Karpas-422 (cell line): ENCODE results near the gene PCDHGA3. TPM values are rescaled to one million over a fixed set of nuclear protein-coding genes. Genes with fewer than 3 reads are reported as not detected.
A peak's percentile ranks its signal among the peaks of the same experiment; 100 is the strongest.
"Not testable (repeated sequence)": the region's sequence is repeated elsewhere in the genome, so short reads cannot be mapped to it uniquely, and the experiment has no call there.

Experiments
- DNase-seq: peaks from one replicate; pipeline ENCODE4 v3.0.0-alpha.2; 2015
- H2AFZ ChIP-seq: fragments of 200-600 bp; sonication (generic); 2 replicates; pipeline ENCODE4 v1.6.1; 2014; ENCODE audit warnings: antibody characterized with exemption, low read length, mixed read lengths
- H3K27ac ChIP-seq: fragments of 200-600 bp; sonication (generic); 2 replicates; pipeline ENCODE4 v1.5.1; 2014; ENCODE audit warnings: mild to moderate bottlenecking, low read length, moderate library complexity
- H3K27me3 ChIP-seq: fragments of 200-600 bp; sonication (generic); 2 replicates; pipeline ENCODE4 v1.6.1; 2014; ENCODE audit warnings: low read length, mixed read lengths
- H3K36me3 ChIP-seq: fragments of 200-600 bp; sonication (generic); 2 replicates; pipeline ENCODE4 v1.6.1; 2014; ENCODE audit warnings: low read length, mixed read lengths; ENCODE audit not compliant: insufficient read depth
- H3K4me1 ChIP-seq: fragments of 200-600 bp; sonication (generic); 2 replicates; pipeline ENCODE4 v1.6.1; 2014; ENCODE audit warnings: mild to moderate bottlenecking, low read length, mixed read lengths
- H3K4me2 ChIP-seq: fragments of 200-600 bp; sonication (generic); 2 replicates; pipeline ENCODE4 v1.6.1; 2014; ENCODE audit warnings: low read length, low read depth, mild to moderate bottlenecking; ENCODE audit not compliant: poor library complexity, severe bottlenecking
- H3K4me3 ChIP-seq: fragments of 200-600 bp; sonication (generic); 2 replicates; pipeline ENCODE4 v1.5.1; 2014; ENCODE audit warnings: mild to moderate bottlenecking, antibody characterized with exemption, low read length, mixed read lengths
- H3K79me2 ChIP-seq: fragments of 200-600 bp; sonication (generic); 2 replicates; pipeline ENCODE4 v1.6.1; 2014; ENCODE audit warnings: mild to moderate bottlenecking, low read length, mixed read lengths
- H3K9ac ChIP-seq: fragments of 200-600 bp; sonication (generic); 2 replicates; pipeline ENCODE4 v1.6.0; 2014; ENCODE audit warnings: low read length
- H3K9me2 ChIP-seq: fragments of 200-600 bp; sonication (generic), shearing (Covaris generic); replicated peaks from 2 replicates; pipeline ENCODE4 v1.6.0; 2014; ENCODE audit warnings: mild to moderate bottlenecking, low read length, moderate library complexity; ENCODE audit not compliant: insufficient read depth
- H3K9me3 ChIP-seq: fragments of 300-700, 200-600 bp; sonication (generic); 2 replicates; pipeline ENCODE4 v1.6.1; 2014; ENCODE audit warnings: low read length, mixed read lengths
- H4K20me1 ChIP-seq: fragments of 200-600 bp; sonication (generic); 2 replicates; pipeline ENCODE4 v1.6.1; 2014; ENCODE audit warnings: mild to moderate bottlenecking, antibody characterized with exemption, low read length, low read depth; ENCODE audit not compliant: insufficient read depth
- total RNA-seq: library from RNA; depleted of rRNA; stranded (reverse); fragments of >200 nt; shearing (Covaris generic); gene quantifications from 2 replicates; pipeline ENCODE4 v1.2.3, GENCODE V29; 2014; ENCODE audit warnings: low replicate concordance

The PCDHGA3 gene
- total RNA-seq, 1 experiment from 2014 or later: not detected

DNA sequence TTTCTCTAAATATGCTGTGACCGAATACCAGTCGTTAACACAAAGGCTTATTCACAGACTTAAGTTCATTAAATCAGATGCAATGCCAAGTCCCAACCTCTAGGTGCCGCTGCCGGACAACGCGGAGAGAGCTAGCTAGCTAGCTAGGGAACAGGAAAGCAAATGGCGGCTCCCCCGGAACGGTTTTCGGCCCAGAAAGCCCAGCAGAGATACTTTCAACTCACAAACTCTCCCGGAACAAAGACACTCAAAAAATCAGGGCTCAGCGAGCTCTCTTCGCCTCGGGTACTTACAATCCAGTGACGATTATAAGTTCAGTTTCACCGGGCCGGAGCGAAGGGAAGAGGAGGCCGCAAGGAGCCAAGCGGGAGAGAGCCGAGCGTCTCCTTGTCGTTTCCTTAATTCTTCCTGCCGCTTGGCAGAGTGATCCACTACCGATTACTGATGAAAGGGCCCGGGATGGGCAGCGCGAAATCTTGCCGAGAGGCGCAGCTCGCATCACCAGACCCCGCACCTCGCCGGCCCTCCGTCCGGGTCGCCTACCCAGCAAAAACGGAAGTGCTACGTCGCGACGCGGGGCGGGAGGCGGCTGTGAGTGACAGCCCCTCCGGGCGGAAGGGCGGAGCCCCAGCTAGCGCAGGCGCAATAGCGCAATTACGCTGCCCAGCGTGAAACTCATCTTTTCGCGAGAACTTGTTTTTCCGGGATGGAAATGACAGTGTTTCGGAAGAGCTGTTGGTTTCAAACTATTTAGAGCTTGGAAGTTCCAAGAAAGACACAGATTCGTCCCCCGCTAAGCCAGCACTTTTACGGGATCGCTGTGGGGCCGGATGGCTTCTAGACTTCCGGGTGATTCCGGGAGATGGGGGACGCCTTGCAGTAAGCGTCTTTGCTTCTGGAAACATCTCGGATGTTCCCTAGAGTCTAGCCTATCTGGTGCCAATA lies 23.1 kb upstream of the PCDHGA3 start, which contains the start of gene TAF7:
Gene TAF7, minus strand, starts transcription at position 560 of the 945 bp plus-strand sequence. CDS start 740 bp downstream, outside the sequence.
- H3K4me2 ChIP-seq: peak within 1 kb of the TSS; percentile 71
- peaks cover 41% of the 10 kb centered on the region for H3K9me3 ChIP-seq
- no peaks in the 10 kb centered on the region for H3K27me3 ChIP-seq
- peaks cover 45% of the 10 kb centered on the region for H3K79me2 ChIP-seq
- peak within 1 kb of the TSS; percentile 81 for H2AFZ ChIP-seq
- H3K4me1 ChIP-seq: peaks cover 13% of the 10 kb centered on the region
- peak within 1 kb of the TSS; percentile 89 for H3K9ac ChIP-seq
- peak within 1 kb of the TSS; percentile 84 for H3K27ac ChIP-seq
- H3K4me3 ChIP-seq: peak within 1 kb of the TSS; percentile 90
- no peaks in the 10 kb centered on the region for H3K9me2 ChIP-seq
- H3K36me3 ChIP-seq: peaks cover 37% of the 10 kb centered on the region
- DNase-seq: peak; percentile 98
- no peaks in the 10 kb centered on the region for H4K20me1 ChIP-seq

DNA sequence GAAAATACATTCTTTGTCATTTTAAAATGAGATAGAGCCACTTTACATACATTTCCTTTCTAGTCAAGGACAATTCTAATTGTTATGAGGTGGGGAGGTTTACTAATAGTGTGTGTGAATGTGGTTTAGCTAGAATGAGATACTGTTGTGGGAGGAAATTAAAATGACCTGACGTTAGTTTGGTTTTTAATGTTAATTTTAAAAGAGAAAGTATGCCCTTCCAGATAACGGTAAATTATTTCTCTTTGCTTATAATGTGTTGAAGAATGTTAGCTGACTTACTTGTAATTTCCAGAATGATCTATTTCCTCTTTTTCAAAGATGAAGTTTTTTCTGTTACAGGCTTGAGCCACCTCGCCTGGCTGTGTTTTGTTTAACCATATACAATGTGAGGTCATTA lies 21.4 kb upstream of the PCDHGA3 start:
- H3K9me2 ChIP-seq: no peaks in the 10 kb centered on the region
- no peak overlapping the region for H3K9ac ChIP-seq
- peaks cover 25% of the 10 kb centered on the region for H3K36me3 ChIP-seq
- no peak overlapping the region for H3K27ac ChIP-seq
- H3K27me3 ChIP-seq: no peaks in the 10 kb centered on the region
- H3K4me2 ChIP-seq: no peak overlapping the region
- peaks cover 34% of the 10 kb centered on the region for H3K79me2 ChIP-seq
- peaks cover 32% of the 10 kb centered on the region for H3K9me3 ChIP-seq
- H4K20me1 ChIP-seq: no peaks in the 10 kb centered on the region
- no peak for DNase-seq
- no peak overlapping the region for H2AFZ ChIP-seq
- H3K4me1 ChIP-seq: peaks cover 13% of the 10 kb centered on the region
- no peak overlapping the region for H3K4me3 ChIP-seq

DNA sequence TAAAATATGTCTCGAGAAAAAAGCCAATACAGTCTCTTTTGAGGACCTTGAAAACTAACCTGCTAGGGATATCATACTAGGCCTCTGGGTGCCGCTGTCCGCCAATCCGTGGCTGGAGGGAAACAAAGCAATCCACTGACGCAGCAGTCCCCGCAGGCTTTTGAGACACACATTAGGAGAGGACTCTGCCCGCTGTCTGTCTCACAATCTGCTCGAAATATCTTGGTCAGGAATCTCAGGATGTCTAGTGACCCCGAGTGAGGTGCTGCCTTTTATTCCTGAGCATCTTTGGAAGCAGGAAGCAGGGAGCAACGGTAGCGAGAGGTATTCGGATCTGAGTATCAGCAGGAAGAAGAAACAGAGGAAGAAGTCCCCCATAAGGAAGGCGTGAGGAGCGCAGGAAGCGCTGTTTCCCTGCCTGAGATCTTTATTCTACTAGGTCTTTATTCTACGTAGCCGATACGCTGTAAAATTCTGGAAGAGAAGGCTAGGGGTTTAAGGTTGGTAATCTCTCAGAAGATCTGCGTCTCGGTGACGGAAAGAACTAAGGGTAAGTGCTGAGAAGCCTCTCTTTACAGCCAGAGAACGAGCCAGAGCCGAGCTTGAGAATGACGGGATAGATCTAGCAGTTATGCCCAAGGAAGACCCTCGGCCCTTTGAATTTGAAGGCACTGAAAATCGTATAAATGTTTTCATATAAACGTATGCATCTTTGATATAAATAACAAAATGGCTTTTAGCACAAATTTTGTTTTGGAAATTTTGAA lies 17.4 kb upstream of the PCDHGA3 start:
- Histone ChIP-seq H3K79me2 (peaks cover 2% of the 10 kb centered on the region; the same call in 1 of the 2 replicates), H3K27ac (no peak overlapping the region), H3K4me2 (no peak overlapping the region), H4K20me1 (no peaks in the 10 kb centered on the region), H3K9me3 (peaks cover 10% of the 10 kb centered on the region; the same call in 1 of the 2 replicates), H3K9me2 (no peaks in the 10 kb centered on the region), H3K4me1 (peaks cover 13% of the 10 kb centered on the region), H3K9ac (no peak overlapping the region), H3K36me3 (no peaks in the 10 kb centered on the region), H3K4me3 (no peak overlapping the region), H2AFZ (no peak overlapping the region), H3K27me3 (no peaks in the 10 kb centered on the region)
- no peak for DNase-seq

DNA sequence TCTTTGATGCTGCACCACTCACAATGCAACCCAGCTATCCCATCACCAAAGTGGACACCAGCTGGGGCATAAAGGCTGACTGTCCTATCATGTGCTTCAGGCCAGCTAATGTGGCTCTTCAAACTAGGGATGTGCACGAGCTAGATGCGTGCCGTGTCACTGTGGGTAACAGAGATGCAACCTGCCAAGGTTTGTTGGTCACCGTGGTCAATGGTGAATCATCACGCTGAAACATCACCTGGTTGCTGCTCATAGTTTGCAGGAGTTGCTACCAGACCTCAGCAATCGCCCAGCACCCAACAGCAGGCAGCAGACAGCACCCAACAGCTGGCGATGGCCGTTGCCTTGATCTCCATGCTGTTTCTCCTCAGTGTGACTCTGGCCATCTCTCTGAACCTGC lies 15.4 kb upstream of the PCDHGA3 start:
- Histone ChIP-seq H3K36me3 (no peaks in the 10 kb centered on the region), H3K9me2 (no peaks in the 10 kb centered on the region), H3K4me3 (no peak overlapping the region), H3K4me2 (no peak overlapping the region), H3K4me1 (peaks cover 13% of the 10 kb centered on the region), H4K20me1 (no peaks in the 10 kb centered on the region), H3K27ac (no peak overlapping the region), H2AFZ (no peak overlapping the region), H3K9ac (no peak overlapping the region), H3K79me2 (no peaks in the 10 kb centered on the region), H3K9me3 (no peaks in the 10 kb centered on the region), H3K27me3 (no peaks in the 10 kb centered on the region)
- DNase-seq: no peak

DNA sequence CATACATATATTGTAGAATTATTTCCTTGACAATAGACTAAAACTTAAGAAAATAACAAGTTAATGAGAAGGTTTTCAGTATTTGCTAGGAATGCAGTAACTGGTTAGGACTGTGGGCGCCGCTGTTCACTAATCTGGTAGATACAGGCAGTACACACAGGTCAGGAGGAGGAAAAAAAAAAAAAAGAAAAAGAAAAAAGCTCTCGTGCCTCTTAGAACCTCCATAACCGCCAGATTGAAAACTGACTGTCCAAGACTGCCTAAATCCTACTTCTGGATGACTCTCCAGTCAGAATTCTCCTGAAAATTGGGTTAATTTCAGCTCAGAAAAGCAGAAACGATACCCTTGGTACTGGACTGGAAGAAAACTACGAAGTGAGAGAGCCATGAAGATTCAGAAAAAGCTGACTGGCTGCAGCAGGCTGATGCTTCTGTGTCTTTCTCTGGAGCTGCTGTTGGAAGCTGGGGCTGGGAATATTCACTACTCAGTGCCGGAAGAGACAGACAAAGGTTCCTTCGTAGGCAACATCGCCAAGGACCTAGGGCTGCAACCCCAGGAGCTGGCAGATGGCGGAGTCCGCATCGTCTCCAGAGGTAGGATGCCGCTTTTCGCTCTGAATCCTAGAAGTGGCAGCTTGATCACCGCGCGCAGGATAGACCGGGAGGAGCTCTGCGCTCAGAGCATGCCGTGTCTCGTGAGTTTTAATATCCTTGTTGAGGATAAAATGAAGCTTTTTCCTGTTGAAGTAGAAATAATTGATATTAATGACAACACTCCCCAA lies 13.1 kb upstream of the PCDHGA3 start, which contains the start of gene PCDHGA1:
Gene PCDHGA1, plus strand, starts transcription at position 216 of the 782 bp plus-strand sequence.
- Histone ChIP-seq H2AFZ (peak within 1 kb of the TSS; percentile 46), H3K9me2 (no peaks in the 10 kb centered on the region), H3K4me1 (peaks cover 28% of the 10 kb centered on the region), H3K4me3 (peak within 1 kb of the TSS; percentile 46), H3K27me3 (no peaks in the 10 kb centered on the region), H3K27ac (no peak within 1 kb of the TSS), H3K4me2 (peak within 1 kb of the TSS; percentile 58), H3K36me3 (no peaks in the 10 kb centered on the region), H3K9me3 (no peaks in the 10 kb centered on the region), H4K20me1 (no peaks in the 10 kb centered on the region), H3K79me2 (no peaks in the 10 kb centered on the region), H3K9ac (peak within 1 kb of the TSS; percentile 62)
- DNase-seq: peak; percentile 89

DNA sequence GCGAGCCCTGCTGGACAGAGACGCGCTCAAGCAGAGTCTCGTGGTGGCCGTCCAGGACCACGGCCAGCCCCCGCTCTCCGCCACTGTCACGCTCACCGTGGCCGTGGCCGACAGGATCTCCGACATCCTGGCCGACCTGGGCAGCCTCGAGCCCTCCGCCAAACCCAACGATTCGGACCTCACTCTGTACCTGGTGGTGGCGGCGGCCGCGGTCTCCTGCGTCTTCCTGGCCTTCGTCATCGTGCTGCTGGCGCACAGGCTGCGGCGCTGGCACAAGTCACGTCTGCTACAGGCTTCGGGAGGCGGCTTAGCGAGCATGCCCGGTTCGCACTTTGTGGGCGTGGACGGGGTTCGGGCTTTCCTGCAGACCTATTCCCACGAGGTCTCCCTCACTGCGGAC lies 11.1 kb upstream of the PCDHGA3 start:
- H3K9me3 ChIP-seq, H3K27ac ChIP-seq, H3K27me3 ChIP-seq: not testable (repeated sequence)

DNA sequence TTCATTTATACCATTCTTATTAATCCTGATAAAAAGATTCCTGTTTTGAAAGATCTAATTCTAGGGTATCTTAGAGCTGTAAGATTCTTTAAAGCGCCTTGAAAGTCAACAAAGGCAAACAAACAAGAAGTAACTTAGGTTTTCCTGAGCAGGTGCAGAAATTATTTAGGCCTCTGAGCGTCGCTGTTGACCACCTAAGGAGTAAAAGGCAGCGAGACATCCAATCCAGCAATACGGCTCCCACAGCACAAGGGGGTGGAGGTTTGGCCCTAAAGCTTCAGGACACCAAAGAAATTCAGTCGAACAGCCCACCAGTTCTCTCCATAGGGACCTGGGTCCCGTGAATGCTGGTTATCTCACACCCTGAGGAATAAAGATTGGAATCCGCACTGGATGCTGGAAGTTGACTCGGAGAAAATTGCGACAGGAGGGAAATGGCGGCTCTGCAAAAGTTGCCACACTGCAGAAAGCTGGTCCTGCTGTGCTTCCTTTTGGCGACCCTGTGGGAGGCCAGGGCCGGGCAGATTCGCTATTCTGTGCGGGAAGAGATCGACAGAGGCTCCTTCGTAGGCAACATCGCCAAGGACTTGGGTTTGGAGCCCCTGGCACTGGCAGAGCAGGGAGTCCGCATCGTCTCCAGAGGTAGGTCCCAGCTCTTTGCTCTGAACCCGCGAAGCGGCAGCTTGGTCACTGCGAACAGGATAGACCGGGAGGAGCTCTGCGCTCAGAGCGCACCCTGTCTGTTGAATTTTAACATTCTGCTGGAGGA lies 4.9 kb upstream of the PCDHGA3 start, which contains the start of gene PCDHGA2:
Gene PCDHGA2, plus strand, starts transcription at position 223 of the 769 bp plus-strand sequence.
- H2AFZ ChIP-seq: no peak within 1 kb of the TSS
- H3K27ac ChIP-seq: no peak within 1 kb of the TSS
- H3K79me2 ChIP-seq: no peaks in the 10 kb centered on the region
- DNase-seq: peak; percentile 89
- no peaks in the 10 kb centered on the region for H3K9me3 ChIP-seq
- H3K36me3 ChIP-seq: no peaks in the 10 kb centered on the region
- no peak within 1 kb of the TSS for H3K4me3 ChIP-seq
- no peak within 1 kb of the TSS for H3K9ac ChIP-seq
- no peak within 1 kb of the TSS for H3K4me2 ChIP-seq
- H4K20me1 ChIP-seq: no peaks in the 10 kb centered on the region
- H3K9me2 ChIP-seq: no peaks in the 10 kb centered on the region
- no peaks in the 10 kb centered on the region for H3K27me3 ChIP-seq
- peaks cover 17% of the 10 kb centered on the region for H3K4me1 ChIP-seq

More for the DNA sequence above, 11.1 kb upstream of the PCDHGA3 start:
- not testable (repeated sequence) for H3K9ac ChIP-seq, H3K79me2 ChIP-seq, DNase-seq, H3K9me2 ChIP-seq, H3K4me2 ChIP-seq, H4K20me1 ChIP-seq, H3K4me3 ChIP-seq, H3K36me3 ChIP-seq, H2AFZ ChIP-seq
- H3K4me1 ChIP-seq: peaks cover 28% of the 10 kb centered on the region
